ENCODE data around the gene CREB5. TPM values are rescaled to one million over a fixed set of nuclear protein-coding genes. Genes with fewer than 3 reads are reported as not detected.
"Not testable (repeated sequence)": the region's sequence is repeated elsewhere in the genome, so short reads cannot be mapped to it uniquely, and the experiment has no call there.

The CREB5 gene
- total RNA-seq, 1 donor from 2014 or later = 0.80 TPM

- H3K4me3 Mint-ChIP-seq = no peak overlapping the region
- intact Hi-C loops (cut with micrococcal nuclease) = no loop called here
- H3K27me3 Mint-ChIP-seq = no peaks in the 10 kb centered on the region
- H3K27ac Mint-ChIP-seq = no peak overlapping the region
- H3K9me3 Mint-ChIP-seq = peaks cover 3% of the 10 kb centered on the region
- ATAC-seq (ENCODE audit: low read depth) = no peak
- no peak for DNase-seq
- peaks cover 3% of the 10 kb centered on the region for H3K4me1 Mint-ChIP-seq
- no peaks in the 10 kb centered on the region for H3K36me3 Mint-ChIP-seq (ENCODE audit: low read depth)
- POLR2A ChIA-PET = no interaction called here
- TF ChIP-seq CTCF (IDR thresholded peaks at IDR 0.05) = no peak
- CTCF ChIA-PET = no interaction called here
These were observed 183.5 kb downstream of the CREB5 start for GRCh38 chr7:28595801-28596200.

GRCh38 chr7:28596245-28596935, 184.1 kb downstream of the CREB5 start:
- Mint-ChIP-seq H3K4me3 (no peak overlapping the region), H3K4me1 (no peaks in the 10 kb centered on the region), H3K27me3 (no peaks in the 10 kb centered on the region), H3K9me3 (peaks cover 3% of the 10 kb centered on the region), H3K36me3 (ENCODE audit: low read depth) (no peaks in the 10 kb centered on the region), H3K27ac (no peak overlapping the region)
- ChIA-PET POLR2A (no interaction called here), CTCF (no interaction called here)
- TF ChIP-seq CTCF (IDR thresholded peaks at IDR 0.05) = no peak
- no peak for ATAC-seq (ENCODE audit: low read depth)
- DNase-seq = no peak
- intact Hi-C loops (cut with micrococcal nuclease) = no loop called here

GRCh38 chr7:28597284-28597683, 185.0 kb downstream of the CREB5 start:
- ATAC-seq (ENCODE audit: low read depth) (no peak), DNase-seq (no peak)
- TF ChIP-seq CTCF (IDR thresholded peaks at IDR 0.05) = no peak
- no peak overlapping the region for H3K4me3 Mint-ChIP-seq
- POLR2A ChIA-PET = no interaction called here
- no peaks in the 10 kb centered on the region for H3K27me3 Mint-ChIP-seq
- peaks cover 3% of the 10 kb centered on the region for H3K9me3 Mint-ChIP-seq
- H3K4me1 Mint-ChIP-seq = no peaks in the 10 kb centered on the region
- intact Hi-C loops (cut with micrococcal nuclease) = no loop called here
- CTCF ChIA-PET = no interaction called here
- no peak overlapping the region for H3K27ac Mint-ChIP-seq
- H3K36me3 Mint-ChIP-seq (ENCODE audit: low read depth) = no peaks in the 10 kb centered on the region

- H3K27me3 Mint-ChIP-seq; H3K27ac Mint-ChIP-seq; H3K4me1 Mint-ChIP-seq; CTCF ChIA-PET; H3K9me3 Mint-ChIP-seq; POLR2A ChIA-PET; H3K4me3 Mint-ChIP-seq; H3K36me3 Mint-ChIP-seq (ENCODE audit: low read depth); ATAC-seq (ENCODE audit: low read depth); intact Hi-C loops (cut with micrococcal nuclease); DNase-seq: not testable (repeated sequence)
These were observed 185.7 kb downstream of the CREB5 start for GRCh38 chr7:28598037-28598436.

- intact Hi-C loops (cut with micrococcal nuclease) = no loop called here
These were observed 186.3 kb downstream of the CREB5 start for GRCh38 chr7:28598586-28598985.

More at GRCh38 chr7:28598586-28598985, 186.3 kb downstream of the CREB5 start:
- no peak for TF ChIP-seq CTCF (IDR thresholded peaks at IDR 0.05)
- no peaks in the 10 kb centered on the region for H3K27me3 Mint-ChIP-seq
- ATAC-seq (ENCODE audit: low read depth) = no peak
- H3K4me3 Mint-ChIP-seq = no peak overlapping the region
- H3K27ac Mint-ChIP-seq = no peak overlapping the region
- no peak for DNase-seq
- H3K4me1 Mint-ChIP-seq = no peaks in the 10 kb centered on the region
- H3K9me3 Mint-ChIP-seq = peaks cover 7% of the 10 kb centered on the region
- ChIA-PET CTCF (no interaction called here), POLR2A (no interaction called here)
- H3K36me3 Mint-ChIP-seq (ENCODE audit: low read depth) = no peaks in the 10 kb centered on the region
